ENCODE results near the gene MRPL49. TPM values are rescaled to one million over a fixed set of nuclear protein-coding genes. Genes with fewer than 3 reads are reported as not detected.
"Not testable (repeated sequence)": the region's sequence is repeated elsewhere in the genome, so short reads cannot be mapped to it uniquely, and the experiment has no call there.

Gene MRPL49
- total RNA-seq, 1 donor from 2014 or later, result 40.8 TPM

DNA sequence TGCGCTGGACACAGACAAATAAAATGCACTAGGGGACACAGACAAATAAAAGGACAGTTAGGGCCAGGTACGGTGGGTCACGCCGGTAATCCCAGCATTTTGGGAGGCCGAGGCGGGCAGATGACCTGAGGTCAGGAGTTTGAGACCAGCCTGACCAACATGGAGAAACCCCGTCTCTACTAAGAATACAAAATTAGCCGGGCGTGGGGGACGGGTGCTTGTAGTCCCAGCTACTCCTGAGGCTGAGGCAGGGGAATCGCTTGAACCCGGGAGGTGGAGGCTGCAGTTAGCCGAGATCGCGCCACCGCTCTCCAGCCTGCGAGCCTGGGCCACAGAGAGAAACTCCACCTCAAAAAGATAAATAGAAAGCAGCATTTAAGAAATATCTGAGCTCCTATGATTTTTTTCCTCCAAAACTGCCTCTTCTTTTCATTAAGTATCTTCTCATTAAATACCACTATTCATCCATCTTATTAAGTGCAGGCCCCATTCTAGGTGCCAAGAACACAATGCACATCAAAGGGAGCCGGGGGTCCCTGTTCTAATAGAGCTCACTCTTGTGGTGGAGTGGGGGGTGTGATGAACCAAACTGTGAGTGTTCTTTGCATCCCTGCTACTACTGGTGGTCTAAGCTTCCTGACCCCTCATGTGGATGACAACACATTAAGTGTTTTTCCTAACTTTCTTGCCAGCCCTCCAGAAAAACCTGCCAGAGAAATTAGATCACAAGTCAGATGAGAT is 3.9 kb upstream of the MRPL49 start:
- H3K27me3 ChIP-seq (ENCODE audit: low read depth), result no peaks in the 10 kb centered on the region
- TF ChIP-seq, protein P1, sequence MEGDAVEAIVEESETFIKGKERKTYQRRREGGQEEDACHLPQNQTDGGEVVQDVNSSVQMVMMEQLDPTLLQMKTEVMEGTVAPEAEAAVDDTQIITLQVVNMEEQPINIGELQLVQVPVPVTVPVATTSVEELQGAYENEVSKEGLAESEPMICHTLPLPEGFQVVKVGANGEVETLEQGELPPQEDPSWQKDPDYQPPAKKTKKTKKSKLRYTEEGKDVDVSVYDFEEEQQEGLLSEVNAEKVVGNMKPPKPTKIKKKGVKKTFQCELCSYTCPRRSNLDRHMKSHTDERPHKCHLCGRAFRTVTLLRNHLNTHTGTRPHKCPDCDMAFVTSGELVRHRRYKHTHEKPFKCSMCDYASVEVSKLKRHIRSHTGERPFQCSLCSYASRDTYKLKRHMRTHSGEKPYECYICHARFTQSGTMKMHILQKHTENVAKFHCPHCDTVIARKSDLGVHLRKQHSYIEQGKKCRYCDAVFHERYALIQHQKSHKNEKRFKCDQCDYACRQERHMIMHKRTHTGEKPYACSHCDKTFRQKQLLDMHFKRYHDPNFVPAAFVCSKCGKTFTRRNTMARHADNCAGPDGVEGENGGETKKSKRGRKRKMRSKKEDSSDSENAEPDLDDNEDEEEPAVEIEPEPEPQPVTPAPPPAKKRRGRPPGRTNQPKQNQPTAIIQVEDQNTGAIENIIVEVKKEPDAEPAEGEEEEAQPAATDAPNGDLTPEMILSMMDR (IDR thresholded peaks at IDR 0.05), result no peak
- H3K9me3 ChIP-seq, result no peaks in the 10 kb centered on the region
- peaks cover 50% of the 10 kb centered on the region for H3K36me3 ChIP-seq
- H3K27ac ChIP-seq, result peak overlapping the region; percentile 54
- no peak overlapping the region for H3K4me3 ChIP-seq
- no peak for ATAC-seq
- peaks cover 49% of the 10 kb centered on the region for H3K4me1 ChIP-seq
- no peak for DNase-seq
- intact Hi-C loops (cut with DNase I), result no loop called here

- H3K9me3 ChIP-seq; H3K4me3 ChIP-seq; ATAC-seq; H3K27me3 ChIP-seq (ENCODE audit: low read depth); H3K27ac ChIP-seq; intact Hi-C loops (cut with DNase I): not testable (repeated sequence)
- Histone ChIP-seq H3K4me1 (peaks cover 45% of the 10 kb centered on the region), H3K36me3 (peaks cover 51% of the 10 kb centered on the region)
- peak; percentile 20 for DNase-seq
Observed at GRCh38 chr11:65118891-65119669, 3.0 kb upstream of the MRPL49 start.

DNA sequence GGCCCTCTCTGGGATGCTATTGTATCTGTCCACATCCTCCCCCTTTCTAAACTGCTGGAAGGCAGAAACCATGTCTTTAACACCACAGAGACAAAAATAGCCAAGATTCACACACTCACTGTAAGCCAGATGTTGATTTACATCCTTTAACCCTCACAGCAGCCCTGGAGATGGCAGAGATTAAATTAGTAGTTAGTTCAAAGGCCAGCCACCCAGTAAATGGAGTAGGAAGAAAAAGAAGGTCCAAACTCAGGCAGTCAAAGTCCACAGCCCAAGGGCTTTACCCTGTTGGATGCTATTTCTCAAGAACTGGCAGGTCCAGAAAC is 2.5 kb upstream of the MRPL49 start:
- H3K4me3 ChIP-seq, result no peak overlapping the region
- H3K27ac ChIP-seq, result no peak overlapping the region
- TF ChIP-seq, protein P1 (IDR thresholded peaks at IDR 0.05), result no peak
- H3K4me1 ChIP-seq, result peaks cover 45% of the 10 kb centered on the region
- ATAC-seq (no peak), DNase-seq (no peak)
- no peaks in the 10 kb centered on the region for H3K27me3 ChIP-seq (ENCODE audit: low read depth)
- intact Hi-C loops (cut with DNase I), result no loop called here
- no peaks in the 10 kb centered on the region for H3K9me3 ChIP-seq
- H3K36me3 ChIP-seq, result peaks cover 56% of the 10 kb centered on the region

- no peaks in the 10 kb centered on the region for H3K9me3 ChIP-seq
- TF ChIP-seq, protein P1 (IDR thresholded peaks at IDR 0.05), result no peak
- peaks cover 60% of the 10 kb centered on the region for H3K36me3 ChIP-seq
- ATAC-seq (no peak), DNase-seq (no peak)
- intact Hi-C loops (cut with DNase I), result no loop called here
- H3K4me3 ChIP-seq, result peak overlapping the region; percentile 84
- peak overlapping the region; percentile 95 for H3K27ac ChIP-seq
- H3K4me1 ChIP-seq, result peaks cover 43% of the 10 kb centered on the region
- H3K27me3 ChIP-seq (ENCODE audit: low read depth), result no peaks in the 10 kb centered on the region
Observed at GRCh38 chr11:65120831-65121230, 1.3 kb upstream of the MRPL49 start.

GRCh38 chr11:65121447-65121864 is 665 bp upstream of the MRPL49 start:
- intact Hi-C loops (cut with DNase I), result no loop called here
- DNase-seq (no peak), ATAC-seq (no peak)
- Histone ChIP-seq H3K9me3 (no peaks in the 10 kb centered on the region), H3K36me3 (peaks cover 60% of the 10 kb centered on the region), H3K27me3 (ENCODE audit: low read depth) (no peaks in the 10 kb centered on the region), H3K27ac (peak overlapping the region; percentile 95), H3K4me3 (peak overlapping the region; percentile 84), H3K4me1 (peaks cover 37% of the 10 kb centered on the region)
- TF ChIP-seq, protein P1 (IDR thresholded peaks at IDR 0.05), result no peak
